Mammary epithelial cell (primary cell): Measurements from ENCODE around the gene SOCS7.

Source experiments
- CTCF ChIP-seq, 2 donors: IDR thresholded peaks in 1 of 2; conservative IDR thresholded peaks in 1 of 2; 2 replicates each; pipeline ENCODE4 v1.5.1; 2011 to 2012; ENCODE audit warnings: inconsistent platforms in 2 of 2, low read length in 2 of 2, mild to moderate bottlenecking in 2 of 2, control low read depth in 1 of 2, low read depth in 1 of 2; ENCODE audit not compliant: insufficient read depth in 1 of 2; ENCODE audit errors: extremely low read depth in 1 of 2
- EZH2 ChIP-seq: IDR thresholded peaks from 2 replicates; pipeline ENCODE4 v1.6.1; 2012; ENCODE audit warnings: low read length, inconsistent platforms, borderline replicate concordance

- TF ChIP-seq CTCF (conservative IDR thresholded peaks at IDR 0.05 in 1 of 2, IDR thresholded peaks at IDR 0.05 in 1 of 2; ENCODE audit: extremely low read depth in 1 of 2, insufficient read depth in 1 of 2, low read depth in 1 of 2, low read length in 2 of 2) (peak; percentile 6 to 30), EZH2 (no peak)
Measured at GRCh38 chr17:38402897-38403296, 51.3 kb downstream of the SOCS7 start.
